Measurements from ENCODE around the gene GAK. TPM values are rescaled to one million over a fixed set of nuclear protein-coding genes. Genes with fewer than 3 reads are reported as not detected.

The GAK gene
- total RNA-seq, 2 experiments from 2014 or later: 87.6 to 96.8 TPM

- intact Hi-C loops (cut with micrococcal nuclease): no loop called here
- no peak overlapping the region for H3K27ac Mint-ChIP-seq
- DNase-seq: no peak
- no peaks in the 10 kb centered on the region for H3K4me1 Mint-ChIP-seq (ENCODE audit: low read depth)
- H3K27me3 Mint-ChIP-seq (ENCODE audit: low read depth): no peaks in the 10 kb centered on the region
- peaks cover 23% of the 10 kb centered on the region for H3K36me3 Mint-ChIP-seq (ENCODE audit: low read depth)
- H3K4me3 Mint-ChIP-seq: no peak overlapping the region
- no peaks in the 10 kb centered on the region for H3K9me3 Mint-ChIP-seq
- CTCF ChIA-PET: no interaction called here
Observed at GRCh38 chr4:869776-870175, 62.3 kb downstream of the GAK start.

GRCh38 chr4:868421-868820, 63.7 kb downstream of the GAK start:
- CTCF ChIA-PET: no interaction called here
- intact Hi-C loops (cut with micrococcal nuclease): no loop called here
- Mint-ChIP-seq H3K27ac (no peak overlapping the region), H3K27me3 (ENCODE audit: low read depth) (no peaks in the 10 kb centered on the region), H3K4me1 (ENCODE audit: low read depth) (no peaks in the 10 kb centered on the region), H3K9me3 (no peaks in the 10 kb centered on the region), H3K36me3 (ENCODE audit: low read depth) (peaks cover 26% of the 10 kb centered on the region), H3K4me3 (no peak overlapping the region)
- no peak for DNase-seq

GRCh38 chr4:867526-868250, 64.4 kb downstream of the GAK start:
- CTCF ChIA-PET: no interaction called here
- Mint-ChIP-seq H3K9me3 (no peaks in the 10 kb centered on the region), H3K27me3 (ENCODE audit: low read depth) (no peaks in the 10 kb centered on the region), H3K27ac (no peak overlapping the region), H3K36me3 (ENCODE audit: low read depth) (peaks cover 30% of the 10 kb centered on the region), H3K4me3 (no peak overlapping the region), H3K4me1 (ENCODE audit: low read depth) (no peaks in the 10 kb centered on the region)
- DNase-seq: no peak
- intact Hi-C loops (cut with micrococcal nuclease): no loop called here

GRCh38 chr4:866761-867390, 65.2 kb downstream of the GAK start:
- H3K9me3 Mint-ChIP-seq: no peaks in the 10 kb centered on the region
- intact Hi-C loops (cut with micrococcal nuclease): no loop called here
- no peaks in the 10 kb centered on the region for H3K27me3 Mint-ChIP-seq (ENCODE audit: low read depth)
- no peak for DNase-seq
- no peaks in the 10 kb centered on the region for H3K4me1 Mint-ChIP-seq (ENCODE audit: low read depth)
- H3K4me3 Mint-ChIP-seq: no peak overlapping the region
- H3K36me3 Mint-ChIP-seq (ENCODE audit: low read depth): peaks cover 34% of the 10 kb centered on the region
- no peak overlapping the region for H3K27ac Mint-ChIP-seq
- CTCF ChIA-PET: no interaction called here

GRCh38 chr4:866068-866760, 65.9 kb downstream of the GAK start:
- intact Hi-C loops (cut with micrococcal nuclease): no loop called here
- H3K27ac Mint-ChIP-seq: no peak overlapping the region
- CTCF ChIA-PET: no interaction called here
- H3K4me3 Mint-ChIP-seq: no peak overlapping the region
- no peaks in the 10 kb centered on the region for H3K4me1 Mint-ChIP-seq (ENCODE audit: low read depth)
- DNase-seq: no peak
- no peaks in the 10 kb centered on the region for H3K9me3 Mint-ChIP-seq
- no peaks in the 10 kb centered on the region for H3K27me3 Mint-ChIP-seq (ENCODE audit: low read depth)
- peaks cover 37% of the 10 kb centered on the region for H3K36me3 Mint-ChIP-seq (ENCODE audit: low read depth)

- no peaks in the 10 kb centered on the region for H3K27me3 Mint-ChIP-seq (ENCODE audit: low read depth)
- H3K4me3 Mint-ChIP-seq: no peak overlapping the region
- H3K4me1 Mint-ChIP-seq (ENCODE audit: low read depth): no peaks in the 10 kb centered on the region
- DNase-seq: no peak
- CTCF ChIA-PET: no interaction called here
- H3K27ac Mint-ChIP-seq: no peak overlapping the region
- H3K36me3 Mint-ChIP-seq (ENCODE audit: low read depth): peaks cover 36% of the 10 kb centered on the region
- intact Hi-C loops (cut with micrococcal nuclease): no loop called here
- no peaks in the 10 kb centered on the region for H3K9me3 Mint-ChIP-seq
Observed at GRCh38 chr4:865572-865971, 66.5 kb downstream of the GAK start.

GRCh38 chr4:865121-865465, 67.0 kb downstream of the GAK start:
- no peak for DNase-seq
- CTCF ChIA-PET: no interaction called here
- Mint-ChIP-seq H3K36me3 (ENCODE audit: low read depth) (peaks cover 35% of the 10 kb centered on the region), H3K4me1 (ENCODE audit: low read depth) (no peaks in the 10 kb centered on the region), H3K9me3 (no peaks in the 10 kb centered on the region), H3K27ac (no peak overlapping the region), H3K4me3 (no peak overlapping the region), H3K27me3 (ENCODE audit: low read depth) (no peaks in the 10 kb centered on the region)
- intact Hi-C loops (cut with micrococcal nuclease): no loop called here

GRCh38 chr4:864456-865120, 67.5 kb downstream of the GAK start:
- no peaks in the 10 kb centered on the region for H3K27me3 Mint-ChIP-seq (ENCODE audit: low read depth)
- no peak overlapping the region for H3K4me3 Mint-ChIP-seq
- H3K4me1 Mint-ChIP-seq (ENCODE audit: low read depth): no peaks in the 10 kb centered on the region
- peaks cover 32% of the 10 kb centered on the region for H3K36me3 Mint-ChIP-seq (ENCODE audit: low read depth)
- no peaks in the 10 kb centered on the region for H3K9me3 Mint-ChIP-seq
- no peak overlapping the region for H3K27ac Mint-ChIP-seq
- intact Hi-C loops (cut with micrococcal nuclease): no loop called here
- DNase-seq: no peak
- CTCF ChIA-PET: no interaction called here

GRCh38 chr4:860561-860960, 71.6 kb downstream of the GAK start:
- Mint-ChIP-seq H3K27ac (no peak overlapping the region), H3K4me1 (ENCODE audit: low read depth) (no peaks in the 10 kb centered on the region), H3K36me3 (ENCODE audit: low read depth) (peaks cover 50% of the 10 kb centered on the region), H3K4me3 (no peak overlapping the region), H3K27me3 (ENCODE audit: low read depth) (no peaks in the 10 kb centered on the region), H3K9me3 (no peaks in the 10 kb centered on the region)
- DNase-seq: no peak
- CTCF ChIA-PET: no interaction called here
- intact Hi-C loops (cut with micrococcal nuclease): no loop called here

GRCh38 chr4:859496-859895, 72.6 kb downstream of the GAK start:
- intact Hi-C loops (cut with micrococcal nuclease): no loop called here
- H3K4me3 Mint-ChIP-seq: no peak overlapping the region
- H3K36me3 Mint-ChIP-seq (ENCODE audit: low read depth): peaks cover 59% of the 10 kb centered on the region
- CTCF ChIA-PET: no interaction called here
- H3K27me3 Mint-ChIP-seq (ENCODE audit: low read depth): no peaks in the 10 kb centered on the region
- no peaks in the 10 kb centered on the region for H3K9me3 Mint-ChIP-seq
- H3K27ac Mint-ChIP-seq: no peak overlapping the region
- no peaks in the 10 kb centered on the region for H3K4me1 Mint-ChIP-seq (ENCODE audit: low read depth)
- DNase-seq: no peak

- intact Hi-C loops (cut with micrococcal nuclease): no loop called here
- CTCF ChIA-PET: no interaction called here
- no peak for DNase-seq
- Mint-ChIP-seq H3K36me3 (ENCODE audit: low read depth) (peaks cover 55% of the 10 kb centered on the region), H3K4me3 (no peak overlapping the region), H3K4me1 (ENCODE audit: low read depth) (no peaks in the 10 kb centered on the region), H3K27me3 (ENCODE audit: low read depth) (no peaks in the 10 kb centered on the region), H3K27ac (no peak overlapping the region), H3K9me3 (no peaks in the 10 kb centered on the region)
Observed at GRCh38 chr4:858831-859451, 73.2 kb downstream of the GAK start.

- H3K4me1 Mint-ChIP-seq (ENCODE audit: low read depth): no peaks in the 10 kb centered on the region
- H3K36me3 Mint-ChIP-seq (ENCODE audit: low read depth): peaks cover 51% of the 10 kb centered on the region
- intact Hi-C loops (cut with micrococcal nuclease): no loop called here
- no peak for DNase-seq
- no peaks in the 10 kb centered on the region for H3K9me3 Mint-ChIP-seq
- CTCF ChIA-PET: no interaction called here
- no peak overlapping the region for H3K27ac Mint-ChIP-seq
- H3K4me3 Mint-ChIP-seq: no peak overlapping the region
- H3K27me3 Mint-ChIP-seq (ENCODE audit: low read depth): no peaks in the 10 kb centered on the region
Observed at GRCh38 chr4:858041-858481, 74.1 kb downstream of the GAK start.

Measured in activated naive CD4-positive, alpha-beta T cell treated with anti-CD3 and anti-CD28 coated beads for 36 hours (primary cell).